Lower leg skin (tissue), 4 donors: ENCODE measurements around the gene ADAMTS17. TPM values are rescaled to one million over a fixed set of nuclear protein-coding genes. Genes with fewer than 3 reads are reported as not detected.
A peak's percentile ranks its signal among the peaks of the same experiment; 100 is the strongest.

ENCODE experiments used
- DNase-seq, 2 donors: peaks; one replicate each; pipeline ENCODE4 v3.0.0-alpha.2; 2019; ENCODE audit warnings: low spot score in 2 of 2
- H3K4me3 ChIP-seq: fragments of 200-600 bp; sonication (generic); 2 replicates; pipeline ENCODE4 v1.5.1; 2017; ENCODE audit warnings: mild to moderate bottlenecking, low read depth; ENCODE audit not compliant: poor library complexity, severe bottlenecking
- CTCF ChIP-seq, 3 donors: fragments of 450-650 bp; IDR thresholded peaks; one replicate each; pipeline ENCODE4 v1.5.1; 2016; ENCODE audit warnings: antibody characterized with exemption in 3 of 3, mild to moderate bottlenecking in 3 of 3, moderate library complexity in 2 of 3
- POLR2A ChIP-seq, 2 donors: fragments of 450-650 bp; IDR thresholded peaks; one replicate each; pipeline ENCODE4 v1.6.1; 2016 to 2017; ENCODE audit warnings: antibody characterized with exemption in 2 of 2, mild to moderate bottlenecking in 1 of 2, moderate library complexity in 1 of 2
- WGBS, 2 donors: methylation state at CpG; one replicate each; pipeline ENCODE4 v1.1.5; 2018; 5-methylcytosine and 5-hydroxymethylcytosine counted together
- intact Hi-C: fragments of 100-400 bp; cut with DNase I; formaldehyde crosslinking; loops from one replicate; pipeline ENCODE4 v1.15.0; 2023; ENCODE audit warnings: low total_unique reads
- total RNA-seq, 4 donors: library from RNA; depleted of rRNA; stranded (reverse); fragments of >200 nt; gene quantifications; one replicate each; pipeline ENCODE4 v1.1.0, GENCODE V29; 2016

Gene ADAMTS17
- total RNA-seq, 4 donors from 2014 or later = 3.5 to 7.8 (median 3.9) TPM

GRCh38 chr15:99944131-99944530 is 397.6 kb downstream of the ADAMTS17 start:
- no peak overlapping the region for H3K4me3 ChIP-seq
- TF ChIP-seq POLR2A (IDR thresholded peaks at IDR 0.05) (no peak), CTCF (IDR thresholded peaks at IDR 0.05) (no peak)
- intact Hi-C loops = no loop called here
- DNase-seq = peak in 1 of 2 donors; percentile 3
- 92 to 100% methylated on average over 1 of the region's 1 CpG for WGBS, 2 donors

- 93 to 97% methylated on average over 7 of the region's 7 CpGs for WGBS, 2 donors
Observed at GRCh38 chr15:99943466-99943865, 398.3 kb downstream of the ADAMTS17 start.

GRCh38 chr15:99932676-99933402 is 408.9 kb downstream of the ADAMTS17 start:
- WGBS, 2 donors = 84 to 93% methylated on average over 13 of the region's 13 CpGs
- intact Hi-C loops = no loop called here
- peak in 1 of 2 donors; percentile 13 for DNase-seq
- TF ChIP-seq CTCF (IDR thresholded peaks at IDR 0.05) (no peak), POLR2A (IDR thresholded peaks at IDR 0.05) (no peak)
- no peak overlapping the region for H3K4me3 ChIP-seq

More at GRCh38 chr15:99943466-99943865, 398.3 kb downstream of the ADAMTS17 start:
- DNase-seq = peak in 1 of 2 donors; percentile 1
- intact Hi-C loops = no loop called here
- no peak for TF ChIP-seq CTCF (IDR thresholded peaks at IDR 0.05)
- no peak for TF ChIP-seq POLR2A (IDR thresholded peaks at IDR 0.05)
- no peak overlapping the region for H3K4me3 ChIP-seq

GRCh38 chr15:99931703-99932603 is 409.8 kb downstream of the ADAMTS17 start:
- 89 to 90% methylated on average over 13 of the region's 13 CpGs for WGBS, 2 donors
- H3K4me3 ChIP-seq = no peak overlapping the region
- peak; percentile 6 to 36 for DNase-seq

GRCh38 chr15:99930696-99931095 is 411.1 kb downstream of the ADAMTS17 start:
- 70 to 86% methylated on average over 1 of the region's 1 CpG for WGBS, 2 donors
- TF ChIP-seq CTCF (IDR thresholded peaks at IDR 0.05) (no peak), POLR2A (IDR thresholded peaks at IDR 0.05) (no peak)
- H3K4me3 ChIP-seq = no peak overlapping the region
- peak; percentile 7 to 50 for DNase-seq
- intact Hi-C loops = no loop called here

More at GRCh38 chr15:99931703-99932603, 409.8 kb downstream of the ADAMTS17 start:
- intact Hi-C loops = no loop called here
- no peak for TF ChIP-seq CTCF (IDR thresholded peaks at IDR 0.05)
- no peak for TF ChIP-seq POLR2A (IDR thresholded peaks at IDR 0.05)
